Bronchial epithelial cell (primary cell): ENCODE data around the gene BRF1. TPM values are rescaled to one million over a fixed set of nuclear protein-coding genes. Genes with fewer than 3 reads are reported as not detected.

Experiments
- DNase-seq: peaks from one replicate; pipeline ENCODE4 v3.0.0-alpha.2; 2010; ENCODE audit warnings: low read depth
- FAIRE-seq: peaks from 2 replicates; lab custom pipeline; 2011; peaks lifted over from hg19 to GRCh38; lab: Jason Lieb, UNC
- H3K27me3 ChIP-seq: 2 replicates; pipeline ENCODE4 v1.5.1; 2011; ENCODE audit warnings: low read length; ENCODE audit not compliant: control insufficient read depth, insufficient read depth
- H3K36me3 ChIP-seq: 2 replicates; pipeline ENCODE4 v1.5.1; 2011; ENCODE audit warnings: low read length; ENCODE audit not compliant: control insufficient read depth, insufficient read depth
- H3K4me3 ChIP-seq: 2 replicates; pipeline ENCODE4 v1.5.1; 2011; ENCODE audit warnings: mild to moderate bottlenecking, low read depth, low read length, control low read depth
- CTCF ChIP-seq: IDR thresholded peaks from 2 replicates; pipeline ENCODE4 v1.5.1; 2011; ENCODE audit warnings: mild to moderate bottlenecking, moderate library complexity, low read length, control low read depth, inconsistent platforms; ENCODE audit not compliant: insufficient read depth, severe bottlenecking
- total RNA-seq: library from RNA; depleted of rRNA; stranded (reverse); fragments of >200 nt; gene quantifications from 2 replicates; pipeline ENCODE4 v1.2.1, GENCODE V29; 2014

The BRF1 gene
- total RNA-seq, 1 donor from 2014 or later: 24.0 TPM

GRCh38 chr14:105333613-105334364 lies 33.0 kb upstream of the BRF1 start:
- no peak for FAIRE-seq
- DNase-seq: no peak
- Histone ChIP-seq H3K27me3 (no peaks in the 10 kb centered on the region), H3K4me3 (no peak overlapping the region), H3K36me3 (no peaks in the 10 kb centered on the region)
- no peak for TF ChIP-seq CTCF

GRCh38 chr14:105333020-105333490 lies 32.3 kb upstream of the BRF1 start:
- no peak for TF ChIP-seq CTCF
- H3K36me3 ChIP-seq: no peaks in the 10 kb centered on the region
- no peak overlapping the region for H3K4me3 ChIP-seq
- no peak for FAIRE-seq
- no peaks in the 10 kb centered on the region for H3K27me3 ChIP-seq
- no peak for DNase-seq

GRCh38 chr14:105332350-105332874 lies 31.6 kb upstream of the BRF1 start:
- no peak for DNase-seq
- peaks cover 1% of the 10 kb centered on the region for H3K36me3 ChIP-seq
- H3K4me3 ChIP-seq: no peak overlapping the region
- TF ChIP-seq CTCF: no peak
- H3K27me3 ChIP-seq: no peaks in the 10 kb centered on the region
- no peak for FAIRE-seq

GRCh38 chr14:105331575-105332349 lies 31.0 kb upstream of the BRF1 start:
- no peak overlapping the region for H3K4me3 ChIP-seq
- no peaks in the 10 kb centered on the region for H3K27me3 ChIP-seq
- DNase-seq: no peak
- H3K36me3 ChIP-seq: peaks cover 1% of the 10 kb centered on the region
- no peak for TF ChIP-seq CTCF
- FAIRE-seq: no peak

GRCh38 chr14:105330491-105330895 lies 29.7 kb upstream of the BRF1 start:
- TF ChIP-seq CTCF: no peak
- no peaks in the 10 kb centered on the region for H3K27me3 ChIP-seq
- FAIRE-seq (no peak), DNase-seq (peak; percentile 45)
- peaks cover 1% of the 10 kb centered on the region for H3K36me3 ChIP-seq
- no peak overlapping the region for H3K4me3 ChIP-seq
